Gastroesophageal sphincter (tissue), 4 donors: ENCODE measurements around the gene LMX1B. TPM values are rescaled to one million over a fixed set of nuclear protein-coding genes. Genes with fewer than 3 reads are reported as not detected.
A peak's percentile ranks its signal among the peaks of the same experiment; 100 is the strongest.

ENCODE experiments used
- ATAC-seq: fragments of 150-250 bp; one replicate; pipeline ENCODE4 v1.9.1; 2016; ENCODE audit warnings: mild to moderate bottlenecking, moderate library complexity
- H3K27ac ChIP-seq, 4 donors: fragments of 200-600 bp; sonication (generic) in 3 of 4; 1 replicate in 3 of 4; 2 replicates in 1 of 4; pipeline ENCODE4 v1.5.1; 2016 to 2019
- H3K27me3 ChIP-seq: fragments of 200-600 bp; sonication (generic); one replicate; pipeline ENCODE4 v1.5.1; 2019
- H3K36me3 ChIP-seq, 2 donors: fragments of 200-600 bp; sonication (generic); one replicate each; pipeline ENCODE4 v1.5.1; 2019; ENCODE audit warnings: control low read depth in 1 of 2
- H3K4me1 ChIP-seq, 3 donors: fragments of 200-600 bp; sonication (generic); 1 replicate in 2 of 3; 2 replicates in 1 of 3; pipeline ENCODE4 v1.5.1; 2016 to 2019; ENCODE audit warnings: control low read depth in 2 of 3
- H3K4me3 ChIP-seq, 2 donors: fragments of 200-600 bp; sonication (generic); one replicate each; pipeline ENCODE4 v1.5.1; 2019; ENCODE audit warnings: mild to moderate bottlenecking in 1 of 2, moderate library complexity in 1 of 2
- H3K9me3 ChIP-seq, 3 donors: fragments of 200-600 bp; sonication (generic); one replicate each; pipeline ENCODE4 v1.5.1; 2017 to 2019; ENCODE audit warnings: control low read depth in 2 of 3
- EP300 ChIP-seq: sonication (generic); formaldehyde crosslinking; IDR thresholded peaks from one replicate; pipeline ENCODE4 v1.6.1; 2017; ENCODE audit warnings: antibody characterized with exemption, mild to moderate bottlenecking
- POLR2A ChIP-seq, 2 donors: fragments of 450-650 bp; IDR thresholded peaks; one replicate each; pipeline ENCODE4 v1.6.1; 2017; ENCODE audit warnings: antibody characterized with exemption in 2 of 2, mild to moderate bottlenecking in 2 of 2, moderate library complexity in 1 of 2
- POLR2AphosphoS5 ChIP-seq: sonication (generic); formaldehyde crosslinking; IDR thresholded peaks from one replicate; pipeline ENCODE4 v1.6.1; 2017; ENCODE audit warnings: antibody characterized with exemption
- WGBS, 2 donors: methylation state at CpG; one replicate each; pipeline ENCODE4 v1.1.5; 2018; ENCODE audit warnings: low coverage in 1 of 2; 5-methylcytosine and 5-hydroxymethylcytosine counted together
- total RNA-seq, 4 donors: library from RNA; depleted of rRNA; stranded (reverse); fragments of >200 nt; gene quantifications; one replicate each; pipeline ENCODE4 v1.1.0, GENCODE V29; 2016
- TF ChIP-seq, protein P1 (sequence below), 4 experiments: fragments of 200-600 bp in 2 of 4; fragments of 450-650 bp in 2 of 4; sonication (generic) in 1 of 4; IDR thresholded peaks; one replicate each; pipeline ENCODE4 v1.5.1; 2017 to 2019; ENCODE audit warnings: antibody characterized with exemption in 4 of 4, mild to moderate bottlenecking in 2 of 4, moderate library complexity in 2 of 4

Gene LMX1B
- total RNA-seq, 4 donors from 2014 or later: 0.13 to 0.58 (median 0.27) TPM

DNA sequence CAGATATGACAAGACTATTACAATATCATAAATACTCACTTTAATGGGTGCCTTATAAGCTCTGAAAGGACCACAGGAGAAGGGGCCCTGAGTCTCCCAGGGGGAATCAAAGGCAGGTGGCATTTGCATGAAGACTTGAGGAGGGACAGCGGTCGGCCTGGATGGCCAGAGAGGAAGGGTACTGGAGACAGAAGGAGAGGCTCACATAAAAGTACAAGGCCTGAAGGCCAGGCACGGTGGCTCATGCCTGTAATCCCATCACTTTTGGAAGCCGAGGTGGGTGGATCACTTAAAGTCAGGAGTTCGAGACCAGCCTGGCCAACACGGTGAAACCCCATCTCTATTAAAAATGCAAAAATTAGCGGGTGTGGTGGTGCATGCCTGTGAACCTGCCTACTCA is 29.1 kb upstream of the LMX1B start:
- WGBS, 2 donors: 89 to 100% methylated on average over 4 to 7 of the region's 7 CpGs
- no peak for ATAC-seq
- no peak for TF ChIP-seq EP300
- no peak for TF ChIP-seq POLR2A (IDR thresholded peaks at IDR 0.05)
- no peak for TF ChIP-seq POLR2AphosphoS5
- TF ChIP-seq, protein P1, sequence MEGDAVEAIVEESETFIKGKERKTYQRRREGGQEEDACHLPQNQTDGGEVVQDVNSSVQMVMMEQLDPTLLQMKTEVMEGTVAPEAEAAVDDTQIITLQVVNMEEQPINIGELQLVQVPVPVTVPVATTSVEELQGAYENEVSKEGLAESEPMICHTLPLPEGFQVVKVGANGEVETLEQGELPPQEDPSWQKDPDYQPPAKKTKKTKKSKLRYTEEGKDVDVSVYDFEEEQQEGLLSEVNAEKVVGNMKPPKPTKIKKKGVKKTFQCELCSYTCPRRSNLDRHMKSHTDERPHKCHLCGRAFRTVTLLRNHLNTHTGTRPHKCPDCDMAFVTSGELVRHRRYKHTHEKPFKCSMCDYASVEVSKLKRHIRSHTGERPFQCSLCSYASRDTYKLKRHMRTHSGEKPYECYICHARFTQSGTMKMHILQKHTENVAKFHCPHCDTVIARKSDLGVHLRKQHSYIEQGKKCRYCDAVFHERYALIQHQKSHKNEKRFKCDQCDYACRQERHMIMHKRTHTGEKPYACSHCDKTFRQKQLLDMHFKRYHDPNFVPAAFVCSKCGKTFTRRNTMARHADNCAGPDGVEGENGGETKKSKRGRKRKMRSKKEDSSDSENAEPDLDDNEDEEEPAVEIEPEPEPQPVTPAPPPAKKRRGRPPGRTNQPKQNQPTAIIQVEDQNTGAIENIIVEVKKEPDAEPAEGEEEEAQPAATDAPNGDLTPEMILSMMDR (IDR thresholded peaks at IDR 0.05): no peak
- H3K27me3 ChIP-seq: peaks cover 7% of the 10 kb centered on the region
- no peaks in the 10 kb centered on the region for H3K9me3 ChIP-seq
- peaks cover 0 to 22% (median 14%) of the 10 kb centered on the region in 3 donors for H3K4me1 ChIP-seq
- H3K4me3 ChIP-seq: no peak overlapping the region
- no peak overlapping the region for H3K27ac ChIP-seq
- no peaks in the 10 kb centered on the region for H3K36me3 ChIP-seq

- no peak for ATAC-seq
- Histone ChIP-seq H3K4me1 (peaks cover 0 to 22% (median 14%) of the 10 kb centered on the region in 3 donors), H3K4me3 (no peak overlapping the region), H3K27ac (no peak overlapping the region), H3K36me3 (no peaks in the 10 kb centered on the region), H3K9me3 (no peaks in the 10 kb centered on the region), H3K27me3 (peaks cover 7% of the 10 kb centered on the region)
- TF ChIP-seq POLR2A (IDR thresholded peaks at IDR 0.05) (no peak), EP300 (no peak), POLR2AphosphoS5 (no peak)
- TF ChIP-seq, protein P1 (IDR thresholded peaks at IDR 0.05): no peak
- 79 to 84% methylated on average over 7 to 9 of the region's 14 CpGs for WGBS, 2 donors
Observed at GRCh38 chr9:126586236-126586635, 27.5 kb upstream of the LMX1B start.

- peak; percentile 50 for ATAC-seq
- H3K4me3 ChIP-seq: no peak overlapping the region
- H3K27me3 ChIP-seq: peaks cover 12% of the 10 kb centered on the region
- TF ChIP-seq, protein P1 (IDR thresholded peaks at IDR 0.05): no peak
- TF ChIP-seq POLR2AphosphoS5 (no peak), POLR2A (IDR thresholded peaks at IDR 0.05) (no peak), EP300 (no peak)
- H3K36me3 ChIP-seq: no peaks in the 10 kb centered on the region
- WGBS, 2 donors: 27 to 52% methylated on average over 2 to 6 of the region's 20 CpGs
- peaks cover 0 to 22% (median 14%) of the 10 kb centered on the region in 3 donors for H3K4me1 ChIP-seq
- no peaks in the 10 kb centered on the region for H3K9me3 ChIP-seq
- peak overlapping the region in 3 of 4 donors; percentile 34 to 66 (median 38) for H3K27ac ChIP-seq
Observed at GRCh38 chr9:126587187-126588185, 26.2 kb upstream of the LMX1B start.

- no peaks in the 10 kb centered on the region for H3K36me3 ChIP-seq
- TF ChIP-seq POLR2AphosphoS5: no peak
- TF ChIP-seq EP300: no peak
- TF ChIP-seq, protein P1 (IDR thresholded peaks at IDR 0.05): no peak
- no peak for TF ChIP-seq POLR2A (IDR thresholded peaks at IDR 0.05)
- no peak for ATAC-seq
- H3K27me3 ChIP-seq: peaks cover 15% of the 10 kb centered on the region
- H3K9me3 ChIP-seq: no peaks in the 10 kb centered on the region
- H3K27ac ChIP-seq: no peak overlapping the region
- no peak overlapping the region for H3K4me3 ChIP-seq
- H3K4me1 ChIP-seq: peaks cover 0 to 22% (median 14%) of the 10 kb centered on the region in 3 donors
- WGBS, 2 donors: 72 to 83% methylated on average over 4 to 7 of the region's 10 CpGs
Observed at GRCh38 chr9:126588491-126589168, 25.1 kb upstream of the LMX1B start.
